Upper lobe of left lung (tissue), 6 donors: Measurements from ENCODE around the gene TWIST1. TPM values are rescaled to one million over a fixed set of nuclear protein-coding genes. Genes with fewer than 3 reads are reported as not detected.

ENCODE experiments used
- ATAC-seq, 2 donors: fragments of 200-7000 bp; cut with Tn5 transposase; one replicate each; pipeline ENCODE4 v1.9.1; 2022; ENCODE audit warnings: mild to moderate bottlenecking in 2 of 2, moderate library complexity in 2 of 2; ENCODE audit not compliant: low FRiP score in 2 of 2
- DNase-seq, 2 donors: peaks; one replicate each; pipeline ENCODE4 v3.0.0-alpha.2; 2019 to 2020
- H3K27ac ChIP-seq, 4 donors: fragments of 200-600 bp; sonication (generic); one replicate each; pipeline ENCODE4 v1.5.1; 2016 to 2019
- H3K27me3 ChIP-seq, 4 donors: fragments of 200-600 bp; sonication (generic); one replicate each; pipeline ENCODE4 v1.5.1; 2017 to 2019
- H3K36me3 ChIP-seq, 4 donors: fragments of 200-600 bp; sonication (generic); one replicate each; pipeline ENCODE4 v1.5.1; 2016 to 2019
- H3K4me1 ChIP-seq, 4 donors: fragments of 200-600 bp; sonication (generic); one replicate each; pipeline ENCODE4 v1.5.1; 2018 to 2019
- H3K4me3 ChIP-seq, 4 donors: fragments of 200-600 bp; sonication (generic); one replicate each; pipeline ENCODE4 v1.5.1; 2017 to 2019; ENCODE audit warnings: mild to moderate bottlenecking in 2 of 4, moderate library complexity in 1 of 4
- H3K9me3 ChIP-seq, 4 donors: fragments of 200-600 bp; sonication (generic); one replicate each; pipeline ENCODE4 v1.5.1; 2018 to 2019
- EP300 ChIP-seq, 4 donors: sonication (generic); formaldehyde crosslinking; IDR thresholded peaks; one replicate each; pipeline ENCODE4 v1.5.1; 2017; ENCODE audit warnings: antibody characterized with exemption in 4 of 4, control low read depth in 2 of 4
- POLR2A ChIP-seq, 4 donors: fragments of 450-650 bp; IDR thresholded peaks; one replicate each; pipeline ENCODE4 v1.5.1; 2016 to 2017; ENCODE audit warnings: antibody characterized with exemption in 4 of 4, mild to moderate bottlenecking in 2 of 4
- POLR2AphosphoS5 ChIP-seq, 2 donors: sonication (generic); formaldehyde crosslinking; IDR thresholded peaks; one replicate each; pipeline ENCODE4 v1.5.1; 2017; ENCODE audit warnings: antibody characterized with exemption in 2 of 2
- WGBS, 2 donors: methylation state at CpG; one replicate each; pipeline ENCODE4 v1.1.5; 2017 to 2018; 5-methylcytosine and 5-hydroxymethylcytosine counted together
- total RNA-seq, 6 donors: library from RNA; depleted of rRNA in 4 of 6; stranded (reverse); fragments of >200 nt in 4 of 6; gene quantifications; one replicate each; pipeline versions ENCODE4 v1.1.0 to v1.2.1, GENCODE V29; 2016 to 2021
- TF ChIP-seq, protein P1 (sequence below), 6 experiments: fragments of 450-650 bp in 4 of 6; fragments of 200-600 bp in 2 of 6; sonication (generic) in 2 of 6; IDR thresholded peaks; one replicate each; pipeline ENCODE4 v1.5.1; 2016 to 2019; ENCODE audit warnings: antibody characterized with exemption in 6 of 6
- donor health status: DM: no; HTN: no; CAD: no; lungs with moderate emphysema.
- donor health status: DM: no; HTN: yes; CAD: no; lungs with severe emphysema.

The TWIST1 gene
- total RNA-seq, 6 donors from 2014 or later: 0.77 to 0.98 TPM; not detected in 4

DNA sequence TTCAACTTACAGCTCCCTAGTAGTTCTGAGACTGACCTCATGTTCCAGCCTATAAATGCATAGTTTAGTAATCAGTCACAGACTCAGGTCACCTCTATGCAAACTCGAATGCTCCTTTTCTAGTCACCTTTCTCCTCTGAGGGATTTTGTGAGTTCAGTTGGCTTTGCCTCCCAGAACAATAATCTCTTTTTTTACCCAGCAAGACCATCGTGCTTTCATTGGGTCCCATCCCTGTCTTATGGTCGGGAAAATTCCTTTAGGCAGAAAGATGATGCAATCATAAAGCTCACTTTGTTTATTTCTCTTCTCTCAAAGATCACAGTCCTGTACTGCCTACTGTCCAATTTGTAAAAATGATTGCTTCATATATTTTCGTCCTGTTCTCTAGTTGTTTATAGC lies 38.4 kb downstream of the TWIST1 start:
- ATAC-seq: no peak
- H3K4me1 ChIP-seq: no peaks in the 10 kb centered on the region
- no peak for DNase-seq
- no peak overlapping the region for H3K27ac ChIP-seq
- no peak overlapping the region for H3K4me3 ChIP-seq
- H3K27me3 ChIP-seq: no peaks in the 10 kb centered on the region
- WGBS, 2 donors: 63 to 65% methylated on average over 4 of the region's 4 CpGs
- no peak for TF ChIP-seq EP300 (IDR thresholded peaks at IDR 0.05)
- TF ChIP-seq, protein P1, sequence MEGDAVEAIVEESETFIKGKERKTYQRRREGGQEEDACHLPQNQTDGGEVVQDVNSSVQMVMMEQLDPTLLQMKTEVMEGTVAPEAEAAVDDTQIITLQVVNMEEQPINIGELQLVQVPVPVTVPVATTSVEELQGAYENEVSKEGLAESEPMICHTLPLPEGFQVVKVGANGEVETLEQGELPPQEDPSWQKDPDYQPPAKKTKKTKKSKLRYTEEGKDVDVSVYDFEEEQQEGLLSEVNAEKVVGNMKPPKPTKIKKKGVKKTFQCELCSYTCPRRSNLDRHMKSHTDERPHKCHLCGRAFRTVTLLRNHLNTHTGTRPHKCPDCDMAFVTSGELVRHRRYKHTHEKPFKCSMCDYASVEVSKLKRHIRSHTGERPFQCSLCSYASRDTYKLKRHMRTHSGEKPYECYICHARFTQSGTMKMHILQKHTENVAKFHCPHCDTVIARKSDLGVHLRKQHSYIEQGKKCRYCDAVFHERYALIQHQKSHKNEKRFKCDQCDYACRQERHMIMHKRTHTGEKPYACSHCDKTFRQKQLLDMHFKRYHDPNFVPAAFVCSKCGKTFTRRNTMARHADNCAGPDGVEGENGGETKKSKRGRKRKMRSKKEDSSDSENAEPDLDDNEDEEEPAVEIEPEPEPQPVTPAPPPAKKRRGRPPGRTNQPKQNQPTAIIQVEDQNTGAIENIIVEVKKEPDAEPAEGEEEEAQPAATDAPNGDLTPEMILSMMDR (IDR thresholded peaks at IDR 0.05): no peak
- TF ChIP-seq POLR2A (IDR thresholded peaks at IDR 0.05): no peak
- TF ChIP-seq POLR2AphosphoS5 (IDR thresholded peaks at IDR 0.05): no peak
- H3K36me3 ChIP-seq: no peaks in the 10 kb centered on the region
- H3K9me3 ChIP-seq: no peaks in the 10 kb centered on the region

DNA sequence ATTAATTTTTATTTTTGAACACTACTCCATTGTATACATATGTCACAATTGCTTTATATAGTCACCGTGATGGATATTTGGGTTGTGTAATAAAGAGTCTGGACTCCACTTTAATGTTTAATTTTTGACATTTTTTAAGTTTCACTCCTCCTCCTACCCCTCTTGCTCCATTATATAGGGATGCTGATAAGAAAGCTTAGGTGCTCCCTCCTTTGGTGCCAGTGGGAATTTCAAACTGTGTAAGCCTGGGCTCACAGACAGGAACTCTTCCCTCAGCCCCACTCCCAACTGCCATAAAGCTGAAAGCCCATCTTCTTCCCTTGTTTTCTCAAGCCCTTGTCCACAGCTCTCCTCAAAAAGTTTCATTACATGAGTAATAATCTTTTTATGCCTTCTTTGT lies 47.6 kb downstream of the TWIST1 start:
- TF ChIP-seq POLR2AphosphoS5 (IDR thresholded peaks at IDR 0.05) (no peak), EP300 (IDR thresholded peaks at IDR 0.05) (no peak), POLR2A (IDR thresholded peaks at IDR 0.05) (no peak)
- TF ChIP-seq, protein P1 (IDR thresholded peaks at IDR 0.05): no peak
- no peak overlapping the region for H3K27ac ChIP-seq
- H3K36me3 ChIP-seq: no peaks in the 10 kb centered on the region
- ATAC-seq (no peak), DNase-seq (no peak)
- H3K4me1 ChIP-seq: no peaks in the 10 kb centered on the region
- no peaks in the 10 kb centered on the region for H3K9me3 ChIP-seq
- no peak overlapping the region for H3K4me3 ChIP-seq
- H3K27me3 ChIP-seq: no peaks in the 10 kb centered on the region
- 50 to 61% methylated on average over 1 of the region's 1 CpG for WGBS, 2 donors

DNA sequence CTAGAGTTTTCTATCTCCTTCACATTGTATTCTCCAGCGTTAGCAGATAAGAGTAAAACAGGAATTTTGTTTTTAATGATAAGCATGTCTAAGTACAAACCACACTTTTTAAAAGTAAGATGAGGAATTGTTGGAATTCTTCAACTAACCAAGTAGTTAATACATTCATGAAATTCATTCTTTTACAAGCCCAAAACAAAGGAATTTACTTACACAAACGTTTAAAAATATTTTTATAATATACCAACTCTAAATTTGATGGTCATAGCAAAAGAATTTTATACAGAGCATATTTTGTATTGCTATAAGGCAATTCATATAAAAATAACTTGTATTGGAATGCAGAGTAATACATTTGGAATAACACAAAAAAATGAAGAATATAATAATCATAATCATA lies 51.3 kb downstream of the TWIST1 start:
- TF ChIP-seq POLR2AphosphoS5 (IDR thresholded peaks at IDR 0.05) (no peak), EP300 (IDR thresholded peaks at IDR 0.05) (no peak), POLR2A (IDR thresholded peaks at IDR 0.05) (no peak)
- TF ChIP-seq, protein P1 (IDR thresholded peaks at IDR 0.05): no peak
- Histone ChIP-seq H3K4me1 (no peaks in the 10 kb centered on the region), H3K9me3 (no peaks in the 10 kb centered on the region), H3K27ac (no peak overlapping the region), H3K4me3 (no peak overlapping the region), H3K27me3 (no peaks in the 10 kb centered on the region), H3K36me3 (no peaks in the 10 kb centered on the region)
- DNase-seq (no peak), ATAC-seq (no peak)
- WGBS, 2 donors: 44 to 51% methylated on average over 2 of the region's 2 CpGs

Other genes starting within 250 kb of the TWIST1 start
- not detected for gene FERD3L, start 27.8 kb upstream of the TWIST1 start, total RNA-seq